ENCODE data around the gene TPK1.

TPK1 gene

DNA sequence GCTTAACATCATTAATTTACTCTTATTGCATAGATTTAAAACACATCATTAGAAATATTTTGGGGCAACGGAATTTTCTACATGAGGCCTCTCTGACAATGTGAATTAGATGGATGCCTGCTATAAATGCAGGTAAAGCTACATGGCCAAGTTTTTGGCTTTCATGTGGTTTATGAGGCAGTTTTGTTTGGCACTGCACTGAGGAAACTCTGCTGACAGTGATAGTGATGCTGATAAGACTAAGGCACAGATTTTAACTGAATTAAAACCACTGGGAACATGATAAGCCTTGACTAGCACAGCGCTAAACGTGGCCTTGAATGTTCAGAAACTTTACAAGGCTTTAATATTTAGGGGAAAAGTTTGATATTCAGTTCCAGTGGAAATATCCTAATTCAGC, 318.1 kb downstream of the TPK1 start:
- no peak overlapping the region for H3K4me3 Mint-ChIP-seq
- no peak for ATAC-seq
- peaks cover 4% of the 10 kb centered on the region for H3K4me1 Mint-ChIP-seq
- H3K9me3 Mint-ChIP-seq = no peaks in the 10 kb centered on the region
- DNase-seq = no peak
- H3K27me3 Mint-ChIP-seq = no peaks in the 10 kb centered on the region
- no peaks in the 10 kb centered on the region for H3K36me3 Mint-ChIP-seq (ENCODE audit: low read depth)
- no peak overlapping the region for H3K27ac Mint-ChIP-seq

DNA sequence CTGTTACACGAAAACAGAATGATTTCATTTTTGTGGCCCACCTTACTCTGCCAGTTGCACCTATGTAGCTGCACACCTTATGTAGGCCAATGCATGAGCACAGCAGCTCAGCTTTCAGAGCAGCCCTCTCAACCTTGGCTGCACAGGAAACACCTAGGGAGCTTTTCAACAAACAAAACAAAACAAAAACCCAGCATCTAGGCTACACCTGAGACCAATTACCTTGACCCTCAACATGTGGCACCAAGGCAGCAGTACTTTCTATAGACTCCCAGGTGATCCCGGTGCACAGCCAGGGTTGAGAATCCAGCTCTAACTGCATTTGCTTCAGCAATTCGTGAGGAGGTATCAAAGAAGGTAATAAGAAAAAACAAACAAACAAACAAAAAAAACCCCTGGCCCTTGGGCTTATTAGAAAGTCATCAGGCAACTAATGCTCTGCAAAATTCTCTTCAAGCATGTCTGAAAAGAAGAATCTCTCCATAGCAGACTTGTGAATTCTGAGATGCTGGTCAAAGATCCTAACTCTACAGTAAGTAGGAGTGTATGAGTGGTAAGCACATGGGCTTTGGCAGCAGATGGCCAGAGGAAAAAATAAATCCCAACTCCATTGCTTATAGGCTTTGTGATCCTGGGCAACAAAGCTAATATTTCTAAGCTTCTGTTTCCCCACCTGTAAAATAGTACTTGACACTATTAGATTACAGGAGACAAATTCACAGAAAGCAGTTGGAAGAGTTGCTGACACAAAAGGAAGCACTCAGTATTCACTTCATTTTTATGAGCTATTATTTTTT, 318.9 kb downstream of the TPK1 start:
- ATAC-seq = no peak
- H3K27me3 Mint-ChIP-seq = no peaks in the 10 kb centered on the region
- H3K36me3 Mint-ChIP-seq (ENCODE audit: low read depth) = no peaks in the 10 kb centered on the region
- DNase-seq = no peak
- H3K4me1 Mint-ChIP-seq = peaks cover 4% of the 10 kb centered on the region
- H3K9me3 Mint-ChIP-seq = no peaks in the 10 kb centered on the region
- H3K4me3 Mint-ChIP-seq = no peak overlapping the region
- no peak overlapping the region for H3K27ac Mint-ChIP-seq

DNA sequence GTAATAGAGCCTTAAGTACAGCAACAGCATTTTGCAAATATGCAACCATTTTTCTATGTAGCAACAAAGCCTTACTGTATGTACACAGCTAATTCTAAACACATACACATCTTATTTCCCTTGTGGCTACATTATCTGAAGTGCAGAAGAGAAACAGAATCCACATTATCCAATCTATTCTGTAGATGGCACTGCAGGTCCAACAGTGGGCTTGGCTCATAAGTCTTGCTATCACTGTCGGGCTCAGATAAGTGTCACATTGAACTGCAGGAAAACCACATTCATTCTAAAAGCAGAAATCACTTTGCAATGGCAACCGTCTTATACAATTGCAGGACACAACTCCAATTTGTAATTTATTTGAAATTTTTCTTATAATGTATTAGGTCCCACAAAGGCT, 322.5 kb downstream of the TPK1 start:
- H3K4me3 Mint-ChIP-seq = no peak overlapping the region
- no peaks in the 10 kb centered on the region for H3K9me3 Mint-ChIP-seq
- no peak overlapping the region for H3K27ac Mint-ChIP-seq
- no peaks in the 10 kb centered on the region for H3K36me3 Mint-ChIP-seq (ENCODE audit: low read depth)
- ATAC-seq = no peak
- no peaks in the 10 kb centered on the region for H3K27me3 Mint-ChIP-seq
- H3K4me1 Mint-ChIP-seq = peaks cover 4% of the 10 kb centered on the region
- DNase-seq = no peak

DNA sequence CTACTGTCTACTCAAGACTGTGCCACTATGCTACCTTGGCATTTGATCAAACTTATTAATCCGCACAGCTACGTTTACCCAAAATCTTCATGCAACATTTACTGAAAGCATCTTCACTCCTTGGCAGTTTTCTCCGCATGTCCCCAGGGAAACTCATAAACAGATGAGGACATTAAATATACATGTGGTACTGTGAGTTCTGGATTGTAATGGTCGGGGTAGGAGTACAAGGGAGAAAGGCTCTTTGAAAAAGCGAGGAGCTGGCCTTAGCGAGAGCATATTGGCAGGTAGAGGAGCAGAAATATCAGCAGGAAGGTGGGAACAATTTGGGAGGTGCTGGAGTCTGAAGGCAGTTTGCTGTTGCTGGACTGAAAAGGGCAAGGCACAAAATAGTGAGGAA, 325.2 kb downstream of the TPK1 start:
- H3K36me3 Mint-ChIP-seq (ENCODE audit: low read depth) = no peaks in the 10 kb centered on the region
- no peak overlapping the region for H3K27ac Mint-ChIP-seq
- ATAC-seq = no peak
- H3K27me3 Mint-ChIP-seq = no peaks in the 10 kb centered on the region
- H3K9me3 Mint-ChIP-seq = no peaks in the 10 kb centered on the region
- no peak overlapping the region for H3K4me3 Mint-ChIP-seq
- H3K4me1 Mint-ChIP-seq = no peaks in the 10 kb centered on the region
- no peak for DNase-seq

DNA sequence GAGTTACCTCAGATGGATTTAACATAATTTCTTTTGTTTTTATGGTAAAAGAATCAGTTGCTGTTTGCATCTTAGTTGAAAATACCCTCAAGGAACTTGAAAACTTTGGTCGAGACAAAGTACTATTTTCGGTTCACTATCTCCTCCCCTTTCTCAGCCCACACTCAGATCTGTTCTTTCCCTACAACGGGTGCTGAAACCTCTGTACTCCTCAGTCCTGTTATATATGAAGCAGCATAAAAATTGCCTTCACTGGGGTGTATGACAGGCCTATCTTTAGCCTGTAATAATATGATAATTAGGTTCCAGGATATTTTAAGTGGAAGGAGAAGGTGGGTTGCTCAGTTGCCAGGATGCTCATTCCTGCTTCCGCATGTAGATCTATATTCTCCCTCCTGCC, 327.2 kb downstream of the TPK1 start:
- no peaks in the 10 kb centered on the region for H3K27me3 Mint-ChIP-seq
- H3K4me1 Mint-ChIP-seq = no peaks in the 10 kb centered on the region
- no peak overlapping the region for H3K27ac Mint-ChIP-seq
- no peaks in the 10 kb centered on the region for H3K36me3 Mint-ChIP-seq (ENCODE audit: low read depth)
- no peaks in the 10 kb centered on the region for H3K9me3 Mint-ChIP-seq
- no peak overlapping the region for H3K4me3 Mint-ChIP-seq
- no peak for ATAC-seq
- no peak for DNase-seq

- H3K4me3 Mint-ChIP-seq = no peak overlapping the region
- no peaks in the 10 kb centered on the region for H3K27me3 Mint-ChIP-seq
- H3K27ac Mint-ChIP-seq = no peak overlapping the region
- ATAC-seq (no peak), DNase-seq (no peak)
- no peaks in the 10 kb centered on the region for H3K4me1 Mint-ChIP-seq
- no peaks in the 10 kb centered on the region for H3K9me3 Mint-ChIP-seq
- H3K36me3 Mint-ChIP-seq (ENCODE audit: low read depth) = no peaks in the 10 kb centered on the region
Observed at GRCh38 chr7:144503215-144503614, 332.6 kb downstream of the TPK1 start.

- H3K27ac Mint-ChIP-seq = no peak overlapping the region
- H3K4me3 Mint-ChIP-seq = no peak overlapping the region
- H3K36me3 Mint-ChIP-seq (ENCODE audit: low read depth) = peaks cover 2% of the 10 kb centered on the region
Observed at GRCh38 chr7:144500225-144500624, 335.6 kb downstream of the TPK1 start.

DNA sequence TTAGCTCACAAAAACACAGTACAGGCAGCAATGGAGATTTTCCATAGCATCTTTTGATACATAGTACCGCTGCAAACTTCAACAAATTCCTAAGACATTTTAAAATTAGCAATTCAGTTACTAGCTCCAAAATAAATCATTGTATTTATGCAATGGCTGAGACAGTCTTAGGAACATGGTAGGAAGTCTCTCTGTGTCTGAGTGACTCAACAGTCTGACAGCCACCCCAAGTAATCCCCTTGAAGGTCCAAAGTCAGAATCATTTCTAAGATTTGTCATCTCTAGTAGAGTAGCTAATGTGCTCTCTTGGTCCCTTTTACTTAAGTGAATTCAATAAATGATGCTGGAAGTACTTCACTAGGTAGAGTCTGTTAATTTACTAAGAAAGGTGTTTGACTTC, 338.6 kb downstream of the TPK1 start:
- ATAC-seq (no peak), DNase-seq (no peak)
- Mint-ChIP-seq H3K4me1 (no peaks in the 10 kb centered on the region), H3K27ac (no peak overlapping the region), H3K27me3 (no peaks in the 10 kb centered on the region), H3K9me3 (no peaks in the 10 kb centered on the region), H3K4me3 (no peak overlapping the region), H3K36me3 (ENCODE audit: low read depth) (peaks cover 2% of the 10 kb centered on the region)

More at GRCh38 chr7:144500225-144500624, 335.6 kb downstream of the TPK1 start:
- no peaks in the 10 kb centered on the region for H3K9me3 Mint-ChIP-seq
- DNase-seq (no peak), ATAC-seq (no peak)
- H3K27me3 Mint-ChIP-seq = no peaks in the 10 kb centered on the region
- no peaks in the 10 kb centered on the region for H3K4me1 Mint-ChIP-seq

GRCh38 chr7:144494355-144494754, 341.5 kb downstream of the TPK1 start:
- Mint-ChIP-seq H3K27ac (no peak overlapping the region), H3K9me3 (no peaks in the 10 kb centered on the region), H3K27me3 (no peaks in the 10 kb centered on the region), H3K4me3 (no peak overlapping the region), H3K4me1 (no peaks in the 10 kb centered on the region), H3K36me3 (ENCODE audit: low read depth) (peaks cover 7% of the 10 kb centered on the region)
- DNase-seq (no peak), ATAC-seq (no peak)

DNA sequence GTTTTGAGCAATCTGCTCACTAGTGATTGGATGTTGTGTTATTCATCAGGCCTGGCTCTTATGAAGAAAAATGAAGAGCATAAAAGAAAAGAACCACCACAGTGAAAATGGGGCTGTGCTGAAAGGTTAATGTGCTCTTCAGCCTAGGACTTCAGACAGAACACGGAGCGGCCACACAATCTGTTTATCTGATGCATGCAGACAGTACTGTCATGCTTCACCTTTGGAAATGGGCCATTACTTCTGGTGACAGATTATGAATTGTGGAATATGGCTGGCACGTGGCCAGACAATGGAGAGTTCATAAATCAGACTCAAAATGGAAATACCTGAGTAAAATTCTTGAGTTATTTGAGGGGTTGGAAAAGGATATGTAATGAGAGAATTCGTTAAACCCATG, 346.3 kb downstream of the TPK1 start:
- Mint-ChIP-seq H3K27me3 (no peaks in the 10 kb centered on the region), H3K4me1 (no peaks in the 10 kb centered on the region), H3K4me3 (no peak overlapping the region), H3K36me3 (ENCODE audit: low read depth) (peaks cover 5% of the 10 kb centered on the region), H3K9me3 (peaks cover 3% of the 10 kb centered on the region), H3K27ac (no peak overlapping the region)
- ATAC-seq = no peak
- DNase-seq = no peak

GRCh38 chr7:144488977-144489376, 346.9 kb downstream of the TPK1 start:
- H3K9me3 Mint-ChIP-seq = peaks cover 3% of the 10 kb centered on the region
- H3K27me3 Mint-ChIP-seq = no peaks in the 10 kb centered on the region
- H3K27ac Mint-ChIP-seq = no peak overlapping the region
- ATAC-seq (no peak), DNase-seq (no peak)
- no peak overlapping the region for H3K4me3 Mint-ChIP-seq
- no peaks in the 10 kb centered on the region for H3K4me1 Mint-ChIP-seq
- peaks cover 5% of the 10 kb centered on the region for H3K36me3 Mint-ChIP-seq (ENCODE audit: low read depth)

DNA sequence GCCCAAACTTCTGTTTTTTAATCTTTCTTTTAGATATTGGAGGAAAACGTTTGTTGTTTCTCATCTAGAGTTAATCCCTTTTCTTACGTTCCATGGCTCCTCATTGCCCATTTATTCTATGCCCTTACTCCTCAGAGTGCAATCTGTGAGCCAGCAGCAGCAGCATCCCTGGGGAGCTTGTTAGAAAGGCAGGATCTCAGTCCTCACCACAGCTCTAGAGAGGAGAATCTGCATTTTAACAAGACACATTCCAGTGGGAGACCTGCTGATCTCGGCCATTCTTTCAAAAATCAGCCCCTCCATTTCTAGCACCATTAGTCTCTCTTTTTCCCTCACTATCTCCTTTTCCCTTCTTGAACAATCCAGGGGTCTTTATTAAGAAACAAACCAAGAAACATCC, 348.0 kb downstream of the TPK1 start:
- H3K27me3 Mint-ChIP-seq = no peaks in the 10 kb centered on the region
- no peaks in the 10 kb centered on the region for H3K4me1 Mint-ChIP-seq
- peaks cover 5% of the 10 kb centered on the region for H3K36me3 Mint-ChIP-seq (ENCODE audit: low read depth)
- H3K27ac Mint-ChIP-seq = no peak overlapping the region
- peaks cover 3% of the 10 kb centered on the region for H3K9me3 Mint-ChIP-seq
- no peak for ATAC-seq
- DNase-seq = no peak
- H3K4me3 Mint-ChIP-seq = no peak overlapping the region

DNA sequence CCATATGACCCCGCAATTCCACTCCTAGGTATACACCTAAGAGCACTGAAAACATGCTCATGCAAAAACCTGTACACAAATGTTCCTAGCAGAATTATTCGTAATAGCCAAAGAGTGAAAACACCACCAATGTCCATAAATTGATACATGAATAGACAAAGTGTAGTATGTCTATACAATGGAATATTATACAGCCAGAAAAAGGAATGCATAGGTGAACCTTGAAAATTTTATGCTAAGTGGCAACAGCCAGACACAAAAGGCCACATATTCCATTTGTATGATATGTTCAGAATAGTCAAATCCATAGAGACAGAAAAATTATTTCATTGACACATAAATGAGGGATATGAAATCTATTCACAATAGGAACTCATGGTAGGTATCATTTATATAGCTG, 351.4 kb downstream of the TPK1 start:
- Mint-ChIP-seq H3K27me3 (no peaks in the 10 kb centered on the region), H3K4me3 (no peak overlapping the region), H3K4me1 (no peaks in the 10 kb centered on the region), H3K27ac (no peak overlapping the region), H3K9me3 (peaks cover 3% of the 10 kb centered on the region), H3K36me3 (ENCODE audit: low read depth) (no peaks in the 10 kb centered on the region)
- DNase-seq (no peak), ATAC-seq (no peak)

GRCh38 chr7:144483189-144483588, 352.7 kb downstream of the TPK1 start:
- no peak for DNase-seq
- peaks cover 3% of the 10 kb centered on the region for H3K9me3 Mint-ChIP-seq
- no peaks in the 10 kb centered on the region for H3K4me1 Mint-ChIP-seq
- H3K4me3 Mint-ChIP-seq = no peak overlapping the region
- no peak for ATAC-seq
- H3K36me3 Mint-ChIP-seq (ENCODE audit: low read depth) = no peaks in the 10 kb centered on the region
- no peak overlapping the region for H3K27ac Mint-ChIP-seq
- H3K27me3 Mint-ChIP-seq = no peaks in the 10 kb centered on the region

GRCh38 chr7:144481833-144482232, 354.0 kb downstream of the TPK1 start:
- H3K4me1 Mint-ChIP-seq = no peaks in the 10 kb centered on the region
- no peaks in the 10 kb centered on the region for H3K36me3 Mint-ChIP-seq (ENCODE audit: low read depth)
- H3K27me3 Mint-ChIP-seq = no peaks in the 10 kb centered on the region
- no peak for DNase-seq
- no peak overlapping the region for H3K27ac Mint-ChIP-seq
- no peaks in the 10 kb centered on the region for H3K9me3 Mint-ChIP-seq
- no peak overlapping the region for H3K4me3 Mint-ChIP-seq
- no peak for ATAC-seq

GRCh38 chr7:144477348-144477747, 358.5 kb downstream of the TPK1 start:
- Mint-ChIP-seq H3K27ac (no peak overlapping the region), H3K4me3 (no peak overlapping the region)

More at GRCh38 chr7:144477348-144477747, 358.5 kb downstream of the TPK1 start:
- Mint-ChIP-seq H3K9me3 (no peaks in the 10 kb centered on the region), H3K4me1 (no peaks in the 10 kb centered on the region), H3K27me3 (no peaks in the 10 kb centered on the region), H3K36me3 (ENCODE audit: low read depth) (no peaks in the 10 kb centered on the region)
- DNase-seq (no peak), ATAC-seq (no peak)
